ENCODE results near the gene HABP2.
A peak's percentile ranks its signal among the peaks of the same experiment; 100 is the strongest.

HABP2 gene

DNA sequence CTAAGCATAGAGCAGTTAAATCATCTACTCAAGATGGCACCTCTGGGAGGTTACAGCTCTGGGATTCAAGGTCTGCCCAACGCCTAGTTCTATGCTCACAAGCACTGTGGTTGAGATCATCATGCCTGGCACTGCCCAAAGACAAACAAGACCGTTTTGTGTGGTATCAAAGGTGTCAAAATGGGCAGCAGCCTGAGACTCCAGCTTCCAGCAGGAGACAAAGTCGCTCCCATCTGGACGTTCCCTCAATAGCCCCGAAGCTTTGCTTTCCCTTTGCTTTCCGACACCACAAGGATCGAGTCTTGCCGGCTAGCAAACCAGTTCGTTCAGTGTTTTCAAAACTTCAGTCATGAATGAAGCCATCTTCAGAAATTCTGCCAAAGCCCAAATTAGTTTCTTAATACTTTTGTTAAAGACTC, 5.1 kb downstream of the HABP2 start:
- DNase-seq: no peak
- no peak overlapping the region for H3K27ac Mint-ChIP-seq
- H3K36me3 Mint-ChIP-seq (ENCODE audit: low read depth): no peaks in the 10 kb centered on the region
- H3K9me3 Mint-ChIP-seq: no peaks in the 10 kb centered on the region
- H3K4me3 Mint-ChIP-seq: no peak overlapping the region
- H3K4me1 Mint-ChIP-seq (ENCODE audit: low read depth): peaks cover 3% of the 10 kb centered on the region
- H3K27me3 Mint-ChIP-seq: peaks cover 52% of the 10 kb centered on the region

GRCh38 chr10:113560071-113560470, 7.2 kb downstream of the HABP2 start:
- Mint-ChIP-seq H3K4me3 (no peak overlapping the region), H3K4me1 (ENCODE audit: low read depth) (peaks cover 9% of the 10 kb centered on the region), H3K27me3 (peaks cover 38% of the 10 kb centered on the region), H3K9me3 (no peaks in the 10 kb centered on the region), H3K36me3 (ENCODE audit: low read depth) (no peaks in the 10 kb centered on the region), H3K27ac (no peak overlapping the region)
- DNase-seq: no peak

DNA sequence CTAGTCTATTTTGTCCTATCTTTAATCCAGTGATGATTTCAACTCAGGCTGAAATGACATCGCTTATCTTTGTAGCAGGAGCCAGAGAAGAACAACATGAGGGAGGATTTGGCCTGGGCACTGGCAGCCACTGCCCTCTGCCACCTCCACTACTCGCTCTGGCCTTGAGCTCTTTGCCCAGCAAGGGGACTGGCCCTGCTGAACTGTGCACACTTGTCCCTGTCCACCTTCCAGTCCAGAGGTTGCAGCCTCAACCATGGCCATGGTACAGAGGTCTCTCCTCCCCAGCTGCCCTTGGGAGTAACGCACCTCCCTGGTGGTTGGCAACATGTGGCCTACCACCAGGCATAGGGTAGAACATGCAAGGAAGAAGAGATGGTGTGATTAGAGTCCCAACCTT, 8.4 kb downstream of the HABP2 start:
- peaks cover 27% of the 10 kb centered on the region for H3K27me3 Mint-ChIP-seq
- DNase-seq: no peak
- no peaks in the 10 kb centered on the region for H3K36me3 Mint-ChIP-seq (ENCODE audit: low read depth)
- H3K4me1 Mint-ChIP-seq (ENCODE audit: low read depth): peaks cover 9% of the 10 kb centered on the region
- no peaks in the 10 kb centered on the region for H3K9me3 Mint-ChIP-seq
- no peak overlapping the region for H3K4me3 Mint-ChIP-seq
- H3K27ac Mint-ChIP-seq: no peak overlapping the region

GRCh38 chr10:113562069-113562468, 9.2 kb downstream of the HABP2 start:
- Mint-ChIP-seq H3K27ac (no peak overlapping the region), H3K36me3 (ENCODE audit: low read depth) (no peaks in the 10 kb centered on the region), H3K27me3 (peaks cover 23% of the 10 kb centered on the region), H3K9me3 (no peaks in the 10 kb centered on the region), H3K4me1 (ENCODE audit: low read depth) (peaks cover 9% of the 10 kb centered on the region), H3K4me3 (no peak overlapping the region)
- DNase-seq: no peak

GRCh38 chr10:113562704-113563103, 9.9 kb downstream of the HABP2 start:
- no peak overlapping the region for H3K4me3 Mint-ChIP-seq
- peaks cover 9% of the 10 kb centered on the region for H3K4me1 Mint-ChIP-seq (ENCODE audit: low read depth)
- no peak for DNase-seq
- no peaks in the 10 kb centered on the region for H3K36me3 Mint-ChIP-seq (ENCODE audit: low read depth)
- H3K27me3 Mint-ChIP-seq: peaks cover 19% of the 10 kb centered on the region
- no peak overlapping the region for H3K27ac Mint-ChIP-seq
- no peaks in the 10 kb centered on the region for H3K9me3 Mint-ChIP-seq

- H3K27me3 Mint-ChIP-seq: peaks cover 14% of the 10 kb centered on the region
- H3K36me3 Mint-ChIP-seq (ENCODE audit: low read depth): no peaks in the 10 kb centered on the region
- H3K4me3 Mint-ChIP-seq: peak overlapping the region; percentile 69
- DNase-seq: peak; percentile 79
- H3K27ac Mint-ChIP-seq: no peak overlapping the region
- no peaks in the 10 kb centered on the region for H3K9me3 Mint-ChIP-seq
- H3K4me1 Mint-ChIP-seq (ENCODE audit: low read depth): peaks cover 5% of the 10 kb centered on the region
Measured at GRCh38 chr10:113563306-113564088, 10.6 kb downstream of the HABP2 start.

DNA sequence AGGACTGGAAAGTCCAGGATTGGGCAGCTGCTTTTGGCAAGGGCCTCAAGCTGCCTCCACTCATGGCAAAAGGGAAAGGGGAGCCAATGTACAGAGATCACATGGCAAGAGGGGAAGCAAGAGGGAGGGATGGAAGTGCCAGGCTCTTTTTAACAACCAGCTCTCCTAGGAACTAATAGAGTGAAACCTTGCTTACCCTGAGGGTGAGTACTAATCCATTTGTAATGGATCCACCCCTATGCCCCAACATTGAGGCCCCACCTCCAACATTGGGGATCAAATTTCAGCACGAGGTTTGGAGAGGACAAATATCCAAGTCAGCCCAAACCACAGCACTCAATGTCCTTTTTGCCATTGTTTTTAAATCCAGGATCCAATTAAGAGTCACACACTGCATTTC, 12.5 kb downstream of the HABP2 start:
- Mint-ChIP-seq H3K4me3 (no peak overlapping the region), H3K27ac (no peak overlapping the region), H3K9me3 (no peaks in the 10 kb centered on the region), H3K27me3 (peaks cover 3% of the 10 kb centered on the region), H3K4me1 (ENCODE audit: low read depth) (peaks cover 5% of the 10 kb centered on the region), H3K36me3 (ENCODE audit: low read depth) (no peaks in the 10 kb centered on the region)
- no peak for DNase-seq

GRCh38 chr10:113566888-113567287, 14.0 kb downstream of the HABP2 start:
- H3K27ac Mint-ChIP-seq: no peak overlapping the region
- peaks cover 3% of the 10 kb centered on the region for H3K27me3 Mint-ChIP-seq
- no peak overlapping the region for H3K4me3 Mint-ChIP-seq

GRCh38 chr10:113569576-113569975, 16.7 kb downstream of the HABP2 start:
- Mint-ChIP-seq H3K27ac (no peak overlapping the region), H3K36me3 (ENCODE audit: low read depth) (no peaks in the 10 kb centered on the region), H3K27me3 (peaks cover 3% of the 10 kb centered on the region), H3K4me3 (no peak overlapping the region), H3K9me3 (no peaks in the 10 kb centered on the region), H3K4me1 (ENCODE audit: low read depth) (no peaks in the 10 kb centered on the region)
- DNase-seq: no peak

More at GRCh38 chr10:113566888-113567287, 14.0 kb downstream of the HABP2 start:
- Mint-ChIP-seq H3K4me1 (ENCODE audit: low read depth) (peaks cover 5% of the 10 kb centered on the region), H3K9me3 (no peaks in the 10 kb centered on the region), H3K36me3 (ENCODE audit: low read depth) (no peaks in the 10 kb centered on the region)
- no peak for DNase-seq

GRCh38 chr10:113572520-113573290, 19.9 kb downstream of the HABP2 start:
- Mint-ChIP-seq H3K27me3 (peaks cover 11% of the 10 kb centered on the region), H3K36me3 (ENCODE audit: low read depth) (no peaks in the 10 kb centered on the region), H3K9me3 (no peaks in the 10 kb centered on the region), H3K4me3 (no peak overlapping the region), H3K4me1 (ENCODE audit: low read depth) (no peaks in the 10 kb centered on the region), H3K27ac (no peak overlapping the region)
- DNase-seq: no peak

DNA sequence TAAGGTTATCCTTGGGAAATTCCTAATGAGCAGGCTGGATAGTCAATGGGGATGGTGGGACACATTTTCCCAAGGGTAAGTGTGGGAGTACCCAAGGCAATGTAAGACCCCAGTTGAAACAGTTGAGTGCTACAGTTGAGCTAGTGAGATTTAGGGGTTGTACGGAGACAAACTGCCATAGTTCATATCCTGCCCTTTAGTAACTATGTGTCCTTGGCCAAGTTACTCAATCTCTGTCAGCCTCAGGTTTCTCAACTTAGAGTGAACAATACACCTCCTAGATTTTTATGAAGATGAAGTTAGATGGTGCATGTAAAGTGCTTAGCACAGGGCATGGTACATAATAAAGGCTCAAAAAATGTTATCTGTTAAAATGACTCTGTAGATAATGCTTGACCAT, 20.5 kb downstream of the HABP2 start:
- Mint-ChIP-seq H3K36me3 (ENCODE audit: low read depth) (no peaks in the 10 kb centered on the region), H3K4me3 (no peak overlapping the region)
- no peak for DNase-seq

DNA sequence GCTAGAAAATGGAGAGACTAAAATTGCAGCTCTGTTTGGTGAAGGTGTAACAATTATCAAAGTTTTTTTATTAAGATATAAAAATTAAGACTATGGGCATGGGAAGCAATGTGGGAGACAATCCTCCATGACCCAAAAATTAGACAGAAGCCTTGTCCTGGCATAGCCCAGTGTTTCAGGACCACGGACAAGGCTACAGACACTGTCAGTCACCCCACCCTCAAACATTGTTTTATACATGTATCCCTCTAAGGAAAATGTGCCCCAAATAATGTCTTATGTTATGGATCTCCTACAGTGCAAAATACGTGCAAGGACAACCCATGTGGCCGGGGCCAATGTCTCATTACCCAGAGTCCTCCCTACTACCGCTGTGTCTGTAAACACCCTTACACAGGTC, 24.0 kb downstream of the HABP2 start:
- peaks cover 15% of the 10 kb centered on the region for H3K27me3 Mint-ChIP-seq
- no peaks in the 10 kb centered on the region for H3K36me3 Mint-ChIP-seq (ENCODE audit: low read depth)

More for the DNA sequence above, 20.5 kb downstream of the HABP2 start:
- H3K4me1 Mint-ChIP-seq (ENCODE audit: low read depth): no peaks in the 10 kb centered on the region
- H3K27me3 Mint-ChIP-seq: peaks cover 11% of the 10 kb centered on the region
- H3K9me3 Mint-ChIP-seq: no peaks in the 10 kb centered on the region
- H3K27ac Mint-ChIP-seq: no peak overlapping the region

DNA sequence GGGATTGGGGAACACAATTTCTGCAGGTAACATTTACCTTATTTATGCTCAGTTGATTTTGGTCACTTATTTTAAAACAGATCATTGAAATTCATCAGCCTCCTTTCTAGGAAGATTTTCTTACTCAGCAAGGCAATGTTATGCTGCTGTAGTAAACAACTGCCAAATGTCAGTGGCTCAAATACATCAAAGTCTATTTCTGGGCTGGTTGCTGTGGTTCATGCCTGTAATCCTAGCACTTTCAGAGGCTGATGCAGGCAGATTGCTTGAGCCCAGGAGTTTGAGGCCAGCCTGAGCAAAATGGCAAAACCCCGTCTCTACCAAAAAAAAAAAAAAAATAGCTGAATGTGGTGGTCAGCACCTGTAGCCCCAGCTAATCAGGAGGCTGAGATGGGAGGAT, 25.9 kb downstream of the HABP2 start:
- Mint-ChIP-seq H3K4me3 (no peak overlapping the region), H3K36me3 (ENCODE audit: low read depth) (no peaks in the 10 kb centered on the region), H3K4me1 (ENCODE audit: low read depth) (no peaks in the 10 kb centered on the region), H3K27me3 (peaks cover 15% of the 10 kb centered on the region), H3K9me3 (no peaks in the 10 kb centered on the region), H3K27ac (no peak overlapping the region)
- no peak for DNase-seq

More for the DNA sequence above, 24.0 kb downstream of the HABP2 start:
- H3K4me3 Mint-ChIP-seq: no peak overlapping the region
- no peak overlapping the region for H3K27ac Mint-ChIP-seq
- no peak for DNase-seq
- H3K4me1 Mint-ChIP-seq (ENCODE audit: low read depth): no peaks in the 10 kb centered on the region
- no peaks in the 10 kb centered on the region for H3K9me3 Mint-ChIP-seq

DNA sequence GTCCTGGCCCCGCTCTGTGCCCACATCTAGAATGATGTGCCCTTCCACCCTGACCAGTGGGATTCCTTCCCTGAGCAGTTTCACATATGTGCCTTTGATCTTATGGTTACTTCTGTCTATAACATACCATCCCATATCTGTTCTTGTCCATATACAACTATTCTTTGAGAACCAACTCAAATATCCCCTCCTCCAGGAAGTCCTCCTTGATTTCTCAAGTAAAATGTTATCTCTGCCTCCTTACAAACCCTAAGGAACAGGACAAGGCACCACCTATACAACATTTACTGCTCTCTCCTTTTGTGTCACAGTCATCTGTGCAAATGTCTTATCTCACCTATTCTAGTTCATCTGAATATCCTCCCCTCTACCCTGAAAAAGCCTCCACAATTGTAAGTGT, 28.2 kb downstream of the HABP2 start:
- no peak overlapping the region for H3K4me3 Mint-ChIP-seq
- no peaks in the 10 kb centered on the region for H3K4me1 Mint-ChIP-seq (ENCODE audit: low read depth)
- H3K9me3 Mint-ChIP-seq: no peaks in the 10 kb centered on the region
- H3K27me3 Mint-ChIP-seq: peaks cover 23% of the 10 kb centered on the region
- no peaks in the 10 kb centered on the region for H3K36me3 Mint-ChIP-seq (ENCODE audit: low read depth)
- no peak overlapping the region for H3K27ac Mint-ChIP-seq
- DNase-seq: no peak

GRCh38 chr10:113583571-113583970, 30.7 kb downstream of the HABP2 start:
- Mint-ChIP-seq H3K4me1 (ENCODE audit: low read depth) (no peaks in the 10 kb centered on the region), H3K9me3 (no peaks in the 10 kb centered on the region)

More at GRCh38 chr10:113583571-113583970, 30.7 kb downstream of the HABP2 start:
- no peak overlapping the region for H3K27ac Mint-ChIP-seq
- no peaks in the 10 kb centered on the region for H3K36me3 Mint-ChIP-seq (ENCODE audit: low read depth)
- H3K4me3 Mint-ChIP-seq: no peak overlapping the region
- DNase-seq: no peak
- H3K27me3 Mint-ChIP-seq: peaks cover 13% of the 10 kb centered on the region
